NT2/D1 (cell line): ENCODE results near the gene GARIN5A.

Experiments used
- SUZ12 ChIP-seq: IDR thresholded peaks from 2 replicates; pipeline ENCODE4 v1.6.1; 2011; ENCODE audit not compliant: insufficient read length, insufficient read depth; ENCODE audit errors: extremely low read depth
- YY1 ChIP-seq: IDR thresholded peaks from 2 replicates; pipeline ENCODE4 v1.6.1; 2011; ENCODE audit not compliant: insufficient read length, insufficient read depth
- ZNF274 ChIP-seq: IDR thresholded peaks from 2 replicates; pipeline ENCODE4 v1.6.1; 2011; ENCODE audit warnings: mild to moderate bottlenecking, low read depth, low read length

DNA sequence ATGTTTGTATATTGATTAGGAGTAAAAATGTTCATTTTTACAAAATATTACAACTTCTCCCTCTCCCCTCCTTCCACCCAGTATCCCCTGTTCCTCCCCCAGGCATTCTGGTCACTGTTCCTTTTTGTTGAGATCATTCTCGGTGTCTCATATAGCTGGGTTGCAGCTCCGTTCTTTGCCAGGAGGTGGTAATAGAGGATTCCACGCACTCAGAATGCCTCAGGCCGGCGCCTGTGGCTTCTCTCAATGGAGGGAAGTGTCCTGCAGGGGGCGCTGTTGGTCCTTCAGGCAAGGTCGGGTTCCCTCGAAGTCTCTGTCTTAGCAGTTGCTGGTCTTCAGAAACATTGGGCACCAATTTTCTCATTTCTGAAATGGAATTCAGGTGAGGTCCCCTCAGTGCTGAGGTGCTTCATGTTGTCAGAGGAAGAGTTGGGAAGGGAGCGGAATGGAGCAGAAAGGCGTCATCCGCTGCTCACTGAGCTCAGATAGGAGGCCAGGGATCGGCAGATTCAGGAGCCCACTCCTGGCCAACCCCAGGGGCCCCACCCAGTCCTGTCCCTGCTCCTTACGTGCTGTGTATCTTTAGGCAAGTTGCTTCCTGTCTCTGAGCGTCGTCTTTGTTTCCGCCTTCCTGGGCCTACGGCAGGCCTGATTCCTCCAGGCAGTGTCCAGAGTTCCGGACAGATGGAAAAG, 10.3 kb upstream of the GARIN5A start:
- TF ChIP-seq ZNF274 (no peak), YY1 (no peak), SUZ12 (no peak)
